Measurements from ENCODE around the gene SLC25A52.

DNA sequence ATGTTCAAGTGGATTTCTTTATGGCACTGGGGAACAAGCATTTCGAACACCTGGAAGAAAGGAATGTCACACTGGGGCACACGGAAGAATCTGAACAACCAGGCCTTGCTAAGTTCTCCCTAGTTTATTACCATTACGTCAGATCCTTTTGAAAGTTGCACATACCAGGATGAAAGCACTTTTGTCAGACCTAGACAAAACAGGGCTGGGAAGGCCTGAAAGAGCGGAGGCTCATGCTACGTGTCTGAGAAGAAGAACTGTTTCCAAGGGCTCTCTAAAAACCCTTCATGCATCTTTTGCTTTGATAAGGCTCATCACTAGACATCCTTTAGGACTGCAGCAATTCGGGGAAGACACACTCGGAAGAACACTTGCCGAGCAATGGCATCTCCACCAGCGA lies 15.4 kb upstream of the SLC25A52 start:
- TF ChIP-seq EZH2 (optimal IDR thresholded peaks at IDR 0.05; ENCODE audit: low read depth, low read length) (no peak), CTCF (IDR thresholded peaks at IDR 0.05; ENCODE audit: low read length) (no peak), EZH2phosphoT487 (IDR thresholded peaks at IDR 0.05; ENCODE audit: low read length) (no peak)

Data from MM.1S (cell line).